Fibroblast of skin of scalp (primary cell): ENCODE results near the gene MSL2.
"Not testable (repeated sequence)": the region's sequence is repeated elsewhere in the genome, so short reads cannot be mapped to it uniquely, and the experiment has no call there.

Source experiments
- DNase-seq: peaks from one replicate; pipeline ENCODE4 v3.0.0-alpha.2; 2013

The MSL2 gene

DNA sequence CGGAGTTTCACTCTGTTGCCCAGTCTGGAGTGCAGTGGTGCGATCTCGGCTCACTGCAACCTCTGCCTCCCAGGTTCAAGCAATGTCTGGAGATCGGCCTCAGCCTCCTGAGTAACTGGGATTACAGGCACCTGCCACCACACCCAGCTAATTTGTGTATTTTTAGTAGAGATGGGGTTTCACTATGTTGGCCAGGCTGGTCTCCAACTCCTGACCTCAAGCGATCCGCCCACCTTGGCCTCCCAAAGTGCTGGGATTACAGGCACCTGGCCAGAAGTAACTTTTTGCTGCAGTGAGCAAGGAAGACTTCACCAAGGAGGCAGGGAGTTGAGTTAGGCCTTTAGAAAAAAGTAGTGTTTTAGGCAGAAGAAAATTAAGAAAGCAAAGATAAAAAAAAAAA lies 3.9 kb downstream of the MSL2 start:
- DNase-seq, result not testable (repeated sequence)

DNA sequence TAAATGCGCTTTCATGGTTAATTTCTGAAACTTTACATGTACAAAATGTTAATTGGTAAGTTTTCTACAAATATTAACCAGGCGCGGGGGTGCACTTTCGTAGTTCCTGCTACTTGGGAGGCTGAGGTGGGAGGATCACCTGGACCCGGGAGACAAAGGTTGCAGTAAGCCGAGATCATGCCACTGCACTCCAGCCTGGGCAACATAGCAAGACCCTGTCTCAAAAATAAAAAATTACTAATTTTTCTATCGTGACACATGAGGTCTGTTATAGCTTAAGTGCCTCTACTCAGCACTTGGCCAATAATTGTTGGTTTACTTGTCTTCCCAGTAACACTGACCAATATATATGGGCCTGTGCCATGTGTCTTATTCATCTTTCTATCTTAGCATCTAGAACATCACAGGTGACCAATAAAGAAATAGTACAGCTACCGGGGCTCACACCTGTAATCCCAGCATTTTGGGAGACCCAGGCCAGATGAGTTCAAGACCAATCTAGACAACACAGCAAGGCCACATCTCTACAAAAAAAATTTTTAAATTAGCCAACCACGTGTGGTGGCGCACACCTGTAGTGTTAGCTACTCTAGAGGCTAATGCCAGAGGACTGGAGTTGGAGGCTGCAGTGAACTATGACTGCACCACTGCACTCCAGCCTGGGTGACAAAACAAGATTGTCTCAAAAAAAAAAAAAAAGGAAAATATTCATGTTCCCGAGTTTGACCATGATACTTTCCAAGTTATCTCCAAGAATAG lies 6.1 kb downstream of the MSL2 start:
- no peak for DNase-seq

- DNase-seq, result no peak
Measured at GRCh38 chr3:136189043-136189442, 7.1 kb downstream of the MSL2 start.

DNA sequence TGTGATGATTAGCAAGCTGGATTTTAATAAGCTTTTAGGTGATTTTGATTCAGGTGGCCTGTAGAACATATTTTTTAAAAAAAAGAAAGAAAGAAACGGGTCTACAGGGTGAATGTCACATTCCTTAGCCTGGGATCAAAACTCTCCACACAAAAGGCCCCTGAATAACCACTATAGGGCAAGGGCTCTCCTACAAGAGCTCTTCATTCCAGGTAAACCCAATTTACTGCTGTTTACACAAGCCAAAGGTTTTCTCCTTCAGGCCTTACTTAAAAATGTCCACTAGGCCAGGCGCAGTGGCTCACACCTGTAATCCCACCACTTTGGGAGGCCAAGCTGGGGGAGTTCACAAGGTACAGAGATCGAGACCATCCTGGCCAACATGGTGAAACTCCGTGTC lies 8.3 kb downstream of the MSL2 start:
- no peak for DNase-seq

GRCh38 chr3:136186846-136187245 lies 9.3 kb downstream of the MSL2 start:
- peak; percentile 69 for DNase-seq

DNA sequence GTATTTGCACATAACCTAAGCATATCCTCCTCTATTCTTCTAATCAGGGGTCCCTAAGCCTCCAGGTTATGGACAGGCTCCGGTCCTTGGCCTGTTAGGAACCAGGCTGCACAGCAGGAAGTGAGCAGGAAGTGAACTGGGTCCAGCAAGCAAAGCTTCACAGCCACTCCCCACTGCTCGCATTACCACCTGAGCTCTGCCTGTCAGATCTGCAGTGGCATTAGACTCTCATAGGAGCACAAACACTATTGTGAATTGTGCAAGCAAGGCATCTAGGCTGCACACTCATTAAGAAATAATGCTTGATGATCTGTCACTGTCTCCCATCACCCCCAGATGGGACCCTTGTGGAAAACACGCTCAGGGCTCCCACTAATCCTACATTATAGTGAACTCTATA lies 9.8 kb downstream of the MSL2 start:
- DNase-seq, result no peak

GRCh38 chr3:136184703-136185102 lies 11.4 kb downstream of the MSL2 start:
- no peak for DNase-seq

GRCh38 chr3:136181741-136182140 lies 14.4 kb downstream of the MSL2 start:
- DNase-seq, result no peak

DNA sequence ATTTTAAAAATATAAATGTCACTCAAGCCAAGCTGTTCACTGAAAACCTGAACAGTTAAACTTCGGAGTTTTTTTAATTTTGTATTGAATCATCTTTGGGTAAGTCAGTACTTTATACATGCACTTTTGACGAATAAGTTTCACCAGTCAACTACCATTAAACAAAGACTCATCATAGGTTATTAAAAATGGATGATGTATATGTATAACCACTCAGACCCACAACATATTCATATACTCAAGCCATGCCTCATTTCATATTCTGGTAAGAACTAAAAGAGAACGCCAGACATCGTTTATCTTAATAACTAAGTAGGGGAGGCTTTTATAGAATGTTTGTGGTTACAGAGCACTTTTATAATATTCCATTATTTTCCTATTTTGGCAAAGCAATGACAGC lies 18.3 kb downstream of the MSL2 start:
- DNase-seq, result no peak

DNA sequence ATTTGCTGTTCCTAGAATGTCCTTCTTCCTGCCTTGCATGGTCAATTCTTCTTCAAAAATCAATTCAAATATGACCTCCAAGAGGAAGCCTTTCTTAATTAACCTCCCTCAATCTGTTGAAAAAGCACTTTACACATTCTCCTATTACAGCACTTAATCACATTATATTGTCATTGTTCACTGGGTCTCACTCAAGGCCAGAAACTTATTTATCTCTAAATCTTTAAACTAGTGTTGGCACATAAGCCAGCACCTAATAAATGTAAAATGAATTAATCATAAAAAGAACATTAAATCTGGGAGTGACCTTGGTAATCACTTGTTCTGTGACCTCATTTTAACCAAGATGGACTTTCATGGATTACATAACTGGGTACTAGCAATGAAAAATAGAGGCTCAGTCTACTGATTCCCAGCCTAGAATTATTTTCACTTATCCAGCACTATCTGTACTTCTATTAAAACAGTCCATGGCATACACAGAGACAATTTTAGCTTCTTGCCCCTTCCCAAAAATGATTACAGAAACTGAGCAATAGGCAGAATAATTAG lies 22.1 kb downstream of the MSL2 start:
- DNase-seq, result no peak

GRCh38 chr3:136171097-136171542 lies 25.0 kb downstream of the MSL2 start:
- no peak for DNase-seq

DNA sequence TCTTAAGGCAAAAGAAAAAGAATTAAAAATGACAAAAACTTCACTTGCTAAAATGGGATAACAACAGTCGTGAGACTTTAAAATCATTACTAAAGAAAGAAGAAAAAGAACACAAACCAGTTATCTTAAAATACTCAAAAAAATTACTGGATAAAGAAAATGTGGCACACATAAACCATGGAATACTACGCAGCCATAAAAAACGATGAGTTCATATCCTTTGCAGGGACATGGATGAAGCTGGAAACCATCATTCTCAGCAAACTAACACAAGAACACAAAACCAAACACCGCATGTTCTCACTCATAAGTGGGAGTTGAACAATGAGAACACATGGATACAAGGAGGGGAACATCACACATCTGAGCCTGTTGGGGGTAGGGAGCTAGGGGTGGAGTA lies 27.9 kb downstream of the MSL2 start:
- not testable (repeated sequence) for DNase-seq

GRCh38 chr3:136166507-136166906 lies 29.6 kb downstream of the MSL2 start:
- no peak for DNase-seq

DNA sequence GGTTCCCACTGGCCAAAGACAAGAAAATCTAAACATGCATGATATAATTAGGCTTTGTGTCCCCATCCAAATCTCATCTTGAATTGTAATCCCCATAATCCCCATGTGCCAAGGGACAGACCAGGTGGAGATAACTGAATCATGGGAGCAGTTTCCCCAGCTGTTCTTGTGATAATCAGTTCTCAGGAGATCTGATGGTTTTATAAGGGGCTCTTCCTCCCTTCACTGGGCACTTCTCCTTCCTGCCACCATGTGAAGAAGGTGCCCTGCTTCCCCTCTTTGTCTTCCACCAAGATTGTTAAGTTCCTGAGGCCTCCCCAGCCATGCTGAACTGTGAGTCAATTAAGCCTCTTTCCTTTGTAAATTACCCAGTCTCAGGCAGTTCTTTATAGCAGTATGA lies 32.5 kb downstream of the MSL2 start:
- not testable (repeated sequence) for DNase-seq

- DNase-seq, result no peak
Measured at GRCh38 chr3:136162322-136162721, 33.8 kb downstream of the MSL2 start.

DNA sequence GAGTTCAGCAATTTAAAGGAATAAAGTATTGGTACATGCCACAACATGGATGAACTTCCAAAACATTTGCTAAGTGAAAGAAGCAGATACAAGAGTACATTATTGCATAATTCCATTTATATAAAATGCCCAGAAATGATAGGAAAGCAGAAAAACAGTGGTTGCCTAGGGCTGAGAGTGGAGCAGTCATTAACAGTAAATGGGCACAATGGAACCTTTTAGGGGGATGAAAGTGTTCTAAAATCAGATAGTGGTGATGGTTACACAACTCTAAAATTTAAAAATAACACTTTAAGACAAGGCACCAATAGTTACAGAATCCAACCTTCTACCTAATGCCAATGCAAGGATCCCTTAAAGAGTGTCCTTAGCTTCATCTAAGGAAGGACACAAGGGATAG lies 34.6 kb downstream of the MSL2 start:
- no peak for DNase-seq

DNA sequence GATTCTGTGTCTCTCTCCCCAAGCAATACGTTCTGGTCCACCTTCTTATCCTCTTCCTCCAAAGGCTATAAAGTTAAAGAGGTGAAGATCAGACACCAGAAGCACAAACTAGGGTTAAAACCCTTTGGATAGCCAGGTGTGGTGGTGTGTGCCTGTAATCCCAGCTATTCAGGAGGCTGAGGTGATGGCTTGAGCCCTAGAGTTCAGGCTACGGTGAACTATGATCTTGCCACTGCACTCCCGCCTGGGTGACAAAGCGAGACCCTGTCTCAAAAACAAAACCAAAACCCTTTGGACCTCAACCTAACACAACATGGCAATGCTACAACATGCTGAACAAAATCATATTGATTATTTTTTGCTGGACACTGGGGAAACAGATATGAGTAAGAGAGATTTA lies 43.2 kb downstream of the MSL2 start:
- no peak for DNase-seq

- DNase-seq, result no peak
Measured at GRCh38 chr3:136152176-136152843, 43.8 kb downstream of the MSL2 start.

GRCh38 chr3:136151219-136151618 lies 44.9 kb downstream of the MSL2 start:
- DNase-seq, result no peak

GRCh38 chr3:136149667-136150066 lies 46.5 kb downstream of the MSL2 start:
- DNase-seq, result peak; percentile 50

DNA sequence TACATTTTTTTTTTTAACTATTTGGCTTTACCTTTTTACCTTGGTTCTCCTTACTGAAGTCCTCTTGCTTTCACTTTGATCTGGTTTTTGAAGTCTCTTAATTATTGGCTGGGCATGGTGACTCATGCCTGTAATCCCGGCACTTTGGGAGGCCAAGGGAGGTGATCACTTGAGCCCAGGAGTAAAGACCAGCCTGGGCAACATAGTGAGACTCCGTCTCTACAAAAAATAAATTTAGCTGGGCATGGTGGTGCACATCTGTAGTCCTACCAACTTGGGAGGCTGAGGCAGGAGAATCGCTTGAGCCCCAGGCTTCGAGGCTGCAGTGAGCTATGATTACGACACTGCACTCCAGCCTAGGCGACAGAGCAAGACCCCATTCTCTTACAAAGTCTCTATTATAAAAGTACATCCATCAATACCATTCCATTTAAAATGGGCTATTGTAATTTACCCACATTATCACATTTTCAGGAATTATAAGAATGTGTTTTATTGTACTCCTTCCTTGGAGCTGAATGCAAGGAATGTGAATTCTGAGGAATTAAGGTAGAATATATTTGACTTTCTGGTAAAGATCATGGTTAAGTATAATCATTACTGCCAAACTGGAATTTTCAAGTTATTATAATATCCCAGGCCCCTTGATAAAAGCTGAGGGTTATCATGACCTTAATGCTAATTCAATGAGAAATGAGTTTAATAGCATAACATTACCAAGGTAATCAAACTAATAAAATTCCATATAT lies 49.0 kb downstream of the MSL2 start:
- DNase-seq, result no peak

DNA sequence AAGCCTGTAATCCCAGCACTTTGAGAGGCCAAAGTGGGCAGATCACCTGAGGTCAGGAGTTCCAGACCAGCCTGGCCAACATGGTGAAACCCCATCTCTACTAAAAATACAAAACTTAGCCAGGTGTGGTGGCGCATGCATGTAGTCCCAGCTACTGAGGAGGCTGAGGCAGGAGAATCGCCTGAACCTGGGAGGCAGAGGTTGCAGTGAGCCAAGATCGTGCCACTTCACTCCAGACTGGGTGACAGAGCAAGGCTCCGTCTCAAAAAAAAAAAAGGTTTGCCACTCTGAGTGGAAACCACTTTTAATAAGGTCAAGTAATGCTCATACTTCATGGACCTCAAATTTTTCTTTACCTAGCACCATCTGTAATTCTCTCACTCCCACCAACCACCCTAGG lies 51.7 kb downstream of the MSL2 start:
- not testable (repeated sequence) for DNase-seq

GRCh38 chr3:136142592-136142991 lies 53.5 kb downstream of the MSL2 start:
- DNase-seq, result peak; percentile 90
